NCI-H2081 treated with DMSO at 0.1 percent for 48 hours (cell line): ENCODE measurements around the gene APRT.

Experiments
- DNase-seq: peaks from one replicate; lab custom pipeline; 2025; lab: John Stamatoyannopoulos, UW

Gene APRT

GRCh38 chr16:88807626-88808453 lies 3.9 kb downstream of the APRT start:
- DNase-seq: no peak

- DNase-seq: no peak
Measured at GRCh38 chr16:88807142-88807625, 4.5 kb downstream of the APRT start.

- no peak for DNase-seq
Measured at GRCh38 chr16:88806491-88807111, 5.1 kb downstream of the APRT start.

GRCh38 chr16:88805887-88806393 lies 5.8 kb downstream of the APRT start:
- no peak for DNase-seq

- no peak for DNase-seq
Measured at GRCh38 chr16:88805340-88805715, 6.4 kb downstream of the APRT start.

- DNase-seq: no peak
Measured at GRCh38 chr16:88804552-88805339, 7.0 kb downstream of the APRT start.

- no peak for DNase-seq
Measured at GRCh38 chr16:88804173-88804551, 7.6 kb downstream of the APRT start.

GRCh38 chr16:88803264-88803987 lies 8.3 kb downstream of the APRT start, which contains the start of gene CDT1:
TSS of gene CDT1 (plus strand) at chr16:88803789. CDS start at chr16:88803832, 43 bp downstream.
- no peak for DNase-seq

- DNase-seq: no peak
Measured at GRCh38 chr16:88800277-88800592, 11.5 kb downstream of the APRT start.

GRCh38 chr16:88799569-88800276 lies 12.0 kb downstream of the APRT start:
- DNase-seq: no peak

GRCh38 chr16:88798772-88799455 lies 12.8 kb downstream of the APRT start:
- no peak for DNase-seq

GRCh38 chr16:88798073-88798472 lies 13.7 kb downstream of the APRT start:
- DNase-seq: no peak

GRCh38 chr16:88796278-88796677 lies 15.4 kb downstream of the APRT start:
- DNase-seq: no peak

GRCh38 chr16:88793251-88793954 lies 18.3 kb downstream of the APRT start:
- DNase-seq: no peak

- DNase-seq: no peak
Measured at GRCh38 chr16:88792668-88793250, 19.0 kb downstream of the APRT start.

- no peak for DNase-seq
Measured at GRCh38 chr16:88792078-88792550, 19.6 kb downstream of the APRT start.

- DNase-seq: no peak
Measured at GRCh38 chr16:88790312-88791211, 21.2 kb downstream of the APRT start.

GRCh38 chr16:88789594-88789993 lies 22.1 kb downstream of the APRT start:
- no peak for DNase-seq
